GM04504 (cell line): ENCODE results near the gene IFT22.
"Not testable (repeated sequence)": the region's sequence is repeated elsewhere in the genome, so short reads cannot be mapped to it uniquely, and the experiment has no call there.

Experiments
- DNase-seq: peaks from one replicate; pipeline ENCODE4 v3.0.0-alpha.2; 2012; ENCODE audit warnings: low read depth

IFT22 gene

GRCh38 chr7:101308245-101309085, 13.1 kb downstream of the IFT22 start:
- DNase-seq, result no peak

GRCh38 chr7:101306307-101306706, 15.3 kb downstream of the IFT22 start:
- no peak for DNase-seq

GRCh38 chr7:101303102-101303701, 18.4 kb downstream of the IFT22 start:
- DNase-seq, result no peak

GRCh38 chr7:101302641-101303101, 18.9 kb downstream of the IFT22 start:
- no peak for DNase-seq

- DNase-seq, result no peak
Measured at GRCh38 chr7:101300465-101301376, 20.9 kb downstream of the IFT22 start.

GRCh38 chr7:101299511-101300464, 21.8 kb downstream of the IFT22 start:
- no peak for DNase-seq

- DNase-seq, result no peak
Measured at GRCh38 chr7:101294832-101295121, 26.8 kb downstream of the IFT22 start.

- no peak for DNase-seq
Measured at GRCh38 chr7:101294039-101294831, 27.4 kb downstream of the IFT22 start.

GRCh38 chr7:101293069-101294021, 28.3 kb downstream of the IFT22 start:
- DNase-seq, result not testable (repeated sequence)

GRCh38 chr7:101292566-101292965, 29.0 kb downstream of the IFT22 start:
- not testable (repeated sequence) for DNase-seq

GRCh38 chr7:101290186-101291037, 31.2 kb downstream of the IFT22 start:
- not testable (repeated sequence) for DNase-seq

GRCh38 chr7:101289687-101290086, 31.9 kb downstream of the IFT22 start:
- not testable (repeated sequence) for DNase-seq

- no peak for DNase-seq
Measured at GRCh38 chr7:101288439-101288838, 33.2 kb downstream of the IFT22 start.

- DNase-seq, result no peak
Measured at GRCh38 chr7:101287032-101287431, 34.6 kb downstream of the IFT22 start.

- DNase-seq, result not testable (repeated sequence)
Measured at GRCh38 chr7:101285880-101286279, 35.7 kb downstream of the IFT22 start.

- DNase-seq, result no peak
Measured at GRCh38 chr7:101285171-101285570, 36.4 kb downstream of the IFT22 start.

- not testable (repeated sequence) for DNase-seq
Measured at GRCh38 chr7:101280912-101281311, 40.7 kb downstream of the IFT22 start.
